PC-3 (cell line): ENCODE results near the gene ZDHHC8.

Experiments
- EZH2 ChIP-seq: fragments of 300-600 bp; sonication (generic); IDR thresholded peaks from one replicate; pipeline ENCODE4 v1.6.1; 2017; ENCODE audit warnings: antibody characterized with exemption, mild to moderate bottlenecking, low read length; ENCODE audit not compliant: unreplicated experiment
- EZH2phosphoT487 ChIP-seq: fragments of 300-600 bp; sonication (generic); IDR thresholded peaks from 2 replicates; pipeline ENCODE4 v1.6.1; 2018; ENCODE audit warnings: mild to moderate bottlenecking, antibody characterized with exemption, low read length, borderline replicate concordance
- TF ChIP-seq, protein P1 (sequence below): fragments of 300-600 bp; sonication (generic); conservative IDR thresholded peaks from 2 replicates; pipeline ENCODE4 v1.5.1; 2017; ENCODE audit warnings: antibody characterized with exemption, low read depth, mild to moderate bottlenecking, low read length

DNA sequence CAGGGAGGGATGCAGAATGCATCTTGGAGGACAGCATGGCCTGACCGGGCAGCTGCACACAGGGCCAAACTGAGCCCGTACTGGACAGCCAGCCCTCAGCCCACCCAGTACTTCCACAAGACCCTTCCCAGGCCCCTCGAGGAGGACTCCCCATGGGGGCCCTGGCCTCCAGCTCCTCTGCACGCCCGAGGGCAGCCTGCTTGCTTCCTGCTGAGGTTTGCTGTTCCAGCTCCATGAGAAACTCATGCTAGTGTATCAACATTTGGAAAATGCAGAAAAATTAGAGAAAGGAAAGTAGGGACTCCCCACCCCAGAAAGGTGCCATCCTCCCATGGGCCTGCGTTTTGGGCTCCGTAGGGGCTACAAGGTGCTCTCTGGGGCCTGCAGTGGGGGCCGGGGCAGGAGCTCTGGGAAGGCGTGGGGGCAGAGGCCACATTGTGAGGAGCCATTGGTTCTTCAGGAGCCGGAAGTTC lies 40.6 kb downstream of the ZDHHC8 start:
- TF ChIP-seq EZH2phosphoT487 (no peak), EZH2 (no peak)
- TF ChIP-seq, protein P1, sequence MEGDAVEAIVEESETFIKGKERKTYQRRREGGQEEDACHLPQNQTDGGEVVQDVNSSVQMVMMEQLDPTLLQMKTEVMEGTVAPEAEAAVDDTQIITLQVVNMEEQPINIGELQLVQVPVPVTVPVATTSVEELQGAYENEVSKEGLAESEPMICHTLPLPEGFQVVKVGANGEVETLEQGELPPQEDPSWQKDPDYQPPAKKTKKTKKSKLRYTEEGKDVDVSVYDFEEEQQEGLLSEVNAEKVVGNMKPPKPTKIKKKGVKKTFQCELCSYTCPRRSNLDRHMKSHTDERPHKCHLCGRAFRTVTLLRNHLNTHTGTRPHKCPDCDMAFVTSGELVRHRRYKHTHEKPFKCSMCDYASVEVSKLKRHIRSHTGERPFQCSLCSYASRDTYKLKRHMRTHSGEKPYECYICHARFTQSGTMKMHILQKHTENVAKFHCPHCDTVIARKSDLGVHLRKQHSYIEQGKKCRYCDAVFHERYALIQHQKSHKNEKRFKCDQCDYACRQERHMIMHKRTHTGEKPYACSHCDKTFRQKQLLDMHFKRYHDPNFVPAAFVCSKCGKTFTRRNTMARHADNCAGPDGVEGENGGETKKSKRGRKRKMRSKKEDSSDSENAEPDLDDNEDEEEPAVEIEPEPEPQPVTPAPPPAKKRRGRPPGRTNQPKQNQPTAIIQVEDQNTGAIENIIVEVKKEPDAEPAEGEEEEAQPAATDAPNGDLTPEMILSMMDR = no peak
